Measurements from ENCODE around the gene KAT7.

KAT7 gene

DNA sequence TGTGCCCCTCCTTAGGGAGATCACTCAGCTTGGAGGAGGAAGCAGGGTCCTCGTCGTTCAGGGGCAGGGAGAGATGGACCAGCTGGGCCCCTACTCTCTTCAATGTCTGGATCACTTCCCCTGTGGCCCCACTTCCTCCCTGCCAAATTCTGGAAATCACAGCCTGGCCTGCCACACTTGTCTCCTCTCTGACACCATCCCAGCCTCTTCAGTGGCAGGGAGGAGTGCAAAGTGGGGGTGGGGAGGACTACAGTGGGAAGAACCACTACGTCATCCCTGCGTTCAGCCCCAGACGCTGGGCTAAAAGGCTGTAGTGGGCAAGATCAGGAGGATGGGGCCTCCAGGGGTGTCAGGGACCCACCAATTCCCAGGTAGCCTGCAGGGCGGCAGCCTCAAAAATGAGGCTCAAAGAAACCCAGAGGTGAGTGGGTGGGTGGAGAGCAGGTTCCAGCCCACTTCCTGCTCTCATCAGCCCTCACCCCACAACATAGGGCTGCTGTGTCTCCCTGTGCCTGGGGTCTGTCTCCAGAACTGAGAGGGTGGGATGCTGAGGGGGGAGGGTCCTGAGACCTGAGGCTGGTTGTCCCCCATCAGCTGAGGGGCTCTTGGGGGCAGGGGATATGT, 84.4 kb downstream of the KAT7 start:
- DNase-seq (ENCODE audit: low spot score) = no peak

DNA sequence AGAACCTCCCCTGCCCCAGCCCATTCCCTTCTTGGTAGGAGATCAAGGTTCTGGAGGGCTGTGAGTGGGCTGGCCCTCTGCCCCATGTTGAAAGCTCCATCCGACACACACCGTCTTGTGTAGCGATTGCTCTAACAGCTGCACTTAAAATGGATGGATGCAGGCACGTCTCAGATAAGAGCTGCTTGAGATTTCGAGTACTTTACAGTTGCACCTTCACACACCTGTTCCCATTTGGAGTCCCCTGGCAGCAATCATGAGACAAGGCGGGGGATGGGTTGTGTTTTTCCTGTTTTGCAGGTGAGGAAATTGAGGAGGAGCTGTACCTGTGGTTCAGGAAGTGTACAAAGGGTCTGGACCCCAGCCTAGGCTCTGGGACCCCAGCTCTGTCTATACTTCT, 85.0 kb downstream of the KAT7 start:
- DNase-seq (ENCODE audit: low spot score) = no peak

DNA sequence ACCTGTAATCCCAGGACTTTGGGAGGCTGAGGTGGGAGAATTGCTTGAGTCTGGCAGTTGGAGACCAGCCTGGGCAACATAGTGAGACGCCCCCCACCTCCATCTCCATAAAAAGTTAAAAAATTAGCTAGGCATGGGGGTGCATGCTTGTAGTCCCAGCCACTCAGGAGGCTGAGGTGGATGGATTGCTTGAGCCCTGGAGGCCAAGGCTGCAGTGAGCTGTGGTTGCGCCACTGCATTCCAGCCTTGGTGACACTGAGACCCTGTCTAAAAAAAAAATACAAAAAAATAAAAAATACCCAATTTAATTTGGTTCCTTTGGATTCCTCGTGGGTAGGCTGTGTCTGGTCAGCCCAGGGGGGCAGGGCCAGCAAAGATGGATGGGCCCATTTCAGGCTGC, 85.4 kb downstream of the KAT7 start:
- no peak for DNase-seq (ENCODE audit: low spot score)

GRCh38 chr17:49874911-49875310, 86.4 kb downstream of the KAT7 start:
- DNase-seq (ENCODE audit: low spot score) = no peak

DNA sequence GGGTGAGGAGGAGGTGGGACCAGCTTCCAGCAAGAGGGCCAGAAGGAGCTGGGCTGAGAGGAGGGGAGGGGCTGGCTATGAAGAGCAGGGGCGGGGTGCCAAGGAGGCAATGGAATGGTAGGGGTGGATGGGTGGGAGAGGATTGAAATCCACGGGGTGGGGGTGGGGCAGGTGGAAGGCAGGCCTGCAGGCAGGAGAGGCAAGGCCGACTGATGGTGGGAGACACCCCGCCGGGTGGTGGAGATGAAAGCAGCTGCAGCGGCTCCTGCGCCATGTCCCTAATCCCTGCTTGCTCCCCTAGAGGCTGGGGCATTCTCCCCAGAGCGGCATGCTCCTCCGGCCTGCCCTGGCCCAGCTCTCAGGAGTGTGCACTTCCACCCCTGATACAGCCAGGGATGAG, 87.2 kb downstream of the KAT7 start:
- DNase-seq (ENCODE audit: low spot score) = no peak

GRCh38 chr17:49878931-49879904, 90.7 kb downstream of the KAT7 start:
- no peak for DNase-seq (ENCODE audit: low spot score)

GRCh38 chr17:49880291-49881053, 92.0 kb downstream of the KAT7 start:
- DNase-seq (ENCODE audit: low spot score) = peak; percentile 81

GRCh38 chr17:49881054-49881402, 92.5 kb downstream of the KAT7 start:
- DNase-seq (ENCODE audit: low spot score) = no peak

GRCh38 chr17:49882434-49882833, 94.0 kb downstream of the KAT7 start:
- DNase-seq (ENCODE audit: low spot score) = no peak

Data from COLO829 (cell line).